Kidney glomerular epithelial cell (primary cell): ENCODE results near the gene MTPN.
A peak's percentile ranks its signal among the peaks of the same experiment; 100 is the strongest.

Experiments
- DNase-seq: peaks from one replicate; lab custom pipeline; 2025; lab: John Stamatoyannopoulos, UW

Gene MTPN

GRCh38 chr7:135977007-135977741 lies at the start of gene MTPN:
Gene MTPN (minus strand): TSS chr7:135977359. CDS start chr7:135977100, 259 bp downstream.
- peak; percentile 91 for DNase-seq

DNA sequence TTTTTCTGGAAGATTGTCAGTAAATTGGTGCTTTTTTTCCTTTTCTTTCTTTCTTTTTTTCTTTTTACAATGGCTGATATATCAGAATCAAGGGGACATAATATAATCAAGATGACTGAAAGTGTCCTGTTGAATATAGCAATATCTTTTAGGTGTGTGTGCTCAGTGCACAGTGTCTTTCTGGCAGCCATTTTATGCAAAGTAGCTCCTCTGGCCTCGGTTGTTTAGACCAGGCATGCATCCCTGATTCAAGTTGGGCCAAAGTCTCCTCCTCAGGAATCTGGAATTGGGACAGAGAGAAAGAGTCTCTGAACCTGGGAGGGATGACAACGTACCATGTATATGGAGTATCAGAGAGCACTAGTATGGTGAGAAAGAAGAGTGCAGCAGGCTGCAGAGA lies 49.0 kb upstream of the MTPN start:
- no peak for DNase-seq

GRCh38 chr7:136023134-136023869 lies 46.1 kb upstream of the MTPN start:
- peak; percentile 4 for DNase-seq

DNA sequence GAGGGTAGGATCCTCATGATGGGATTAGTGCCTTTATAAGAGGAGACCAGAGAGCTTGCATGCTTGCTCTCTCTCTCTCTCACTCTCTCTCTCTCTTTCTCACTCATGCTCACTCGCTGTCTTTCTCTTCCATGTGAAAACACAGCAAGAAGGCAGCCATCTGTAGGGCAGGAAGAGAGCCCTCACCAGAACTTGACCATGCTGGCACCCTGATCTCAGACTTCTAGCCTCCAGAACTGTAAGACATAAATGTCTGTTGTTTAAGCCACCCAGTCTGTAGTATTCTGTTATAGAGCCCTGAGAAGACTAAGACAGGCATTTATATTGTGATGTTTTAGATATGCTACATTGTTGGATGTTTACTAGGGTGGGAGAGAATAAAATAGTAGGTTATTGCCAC lies 43.4 kb upstream of the MTPN start:
- DNase-seq: no peak

DNA sequence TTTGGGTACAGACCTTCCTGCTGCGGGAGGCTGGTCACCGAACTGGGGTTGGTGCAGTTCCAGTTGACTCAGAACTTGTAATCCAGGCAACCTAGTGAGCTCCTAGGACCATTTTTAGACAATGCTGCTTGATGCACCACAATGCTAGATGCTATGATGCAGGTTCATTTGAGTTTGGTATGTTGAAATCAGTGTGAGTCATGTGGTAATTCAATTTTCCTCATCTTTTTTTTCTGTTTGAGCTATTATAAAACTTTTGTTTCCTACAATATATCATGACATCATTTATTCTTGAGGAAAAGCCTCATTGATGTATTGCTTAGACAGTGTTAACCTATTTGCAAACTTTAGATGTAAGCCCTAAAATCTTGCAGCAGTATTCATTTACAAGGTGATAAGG lies 40.9 kb upstream of the MTPN start:
- no peak for DNase-seq

- DNase-seq: no peak
Measured at GRCh38 chr7:136016649-136017395, 39.7 kb upstream of the MTPN start.

- no peak for DNase-seq
Measured at GRCh38 chr7:136015638-136016037, 38.5 kb upstream of the MTPN start.

DNA sequence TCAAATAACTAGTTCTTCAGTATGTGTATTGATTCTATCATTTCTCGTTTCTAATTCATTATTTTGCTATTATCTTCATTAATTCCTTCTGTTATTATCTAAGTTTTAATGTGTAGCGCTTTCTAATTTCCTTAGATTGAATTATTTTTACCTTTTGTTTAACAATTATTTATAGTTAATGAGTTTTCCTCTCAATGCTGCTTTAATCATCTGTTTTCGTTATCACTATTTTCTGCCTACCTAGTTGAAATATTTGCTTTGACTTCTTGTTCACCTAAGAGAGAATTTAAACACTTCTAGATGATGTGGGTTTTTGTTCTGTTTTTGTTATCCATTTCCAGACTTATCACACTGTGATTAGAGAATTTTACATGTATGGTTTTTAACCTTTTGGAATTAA lies 37.5 kb upstream of the MTPN start:
- DNase-seq: no peak

GRCh38 chr7:136012238-136012637 lies 35.1 kb upstream of the MTPN start:
- no peak for DNase-seq

- DNase-seq: peak; percentile 23
Measured at GRCh38 chr7:136009488-136010079, 32.4 kb upstream of the MTPN start.

- DNase-seq: no peak
Measured at GRCh38 chr7:136006208-136006607, 29.0 kb upstream of the MTPN start.

DNA sequence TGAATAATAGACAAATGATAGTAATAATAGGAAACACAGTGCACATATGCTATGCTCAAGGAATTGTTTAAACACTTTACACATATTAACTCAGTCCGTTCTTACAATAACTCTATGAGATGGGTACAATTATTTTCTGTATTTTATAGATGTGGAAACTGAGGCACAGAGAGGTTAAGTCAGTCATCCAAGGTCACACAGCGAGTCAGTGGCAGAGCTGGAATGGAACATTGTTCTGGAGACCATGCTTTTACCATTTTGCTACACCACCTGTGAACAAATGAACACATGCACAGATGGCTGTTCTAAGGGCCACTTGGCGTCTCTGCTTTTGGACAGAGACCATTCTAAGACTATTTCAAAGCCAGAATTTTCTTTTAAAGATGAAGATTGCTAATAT lies 26.9 kb upstream of the MTPN start:
- no peak for DNase-seq

DNA sequence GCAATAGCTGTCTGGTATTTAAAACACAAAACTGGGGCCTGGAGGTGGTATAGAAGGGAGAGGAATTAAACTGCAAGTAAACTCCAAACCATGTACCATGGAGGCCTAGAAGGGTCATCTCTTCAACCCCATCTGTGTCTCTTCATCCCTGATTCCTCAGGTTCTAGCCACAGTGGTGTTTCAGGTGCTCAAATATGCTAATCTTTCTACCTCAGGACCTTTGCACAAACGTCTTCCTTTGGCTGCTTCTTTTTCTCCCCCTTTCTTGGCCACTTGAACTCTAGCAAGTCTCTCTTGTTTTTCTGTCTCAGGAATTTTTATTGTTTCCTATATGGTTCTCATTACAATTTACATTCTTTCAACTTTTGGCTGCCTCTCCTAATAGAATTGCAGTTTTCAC lies 25.6 kb upstream of the MTPN start:
- no peak for DNase-seq

DNA sequence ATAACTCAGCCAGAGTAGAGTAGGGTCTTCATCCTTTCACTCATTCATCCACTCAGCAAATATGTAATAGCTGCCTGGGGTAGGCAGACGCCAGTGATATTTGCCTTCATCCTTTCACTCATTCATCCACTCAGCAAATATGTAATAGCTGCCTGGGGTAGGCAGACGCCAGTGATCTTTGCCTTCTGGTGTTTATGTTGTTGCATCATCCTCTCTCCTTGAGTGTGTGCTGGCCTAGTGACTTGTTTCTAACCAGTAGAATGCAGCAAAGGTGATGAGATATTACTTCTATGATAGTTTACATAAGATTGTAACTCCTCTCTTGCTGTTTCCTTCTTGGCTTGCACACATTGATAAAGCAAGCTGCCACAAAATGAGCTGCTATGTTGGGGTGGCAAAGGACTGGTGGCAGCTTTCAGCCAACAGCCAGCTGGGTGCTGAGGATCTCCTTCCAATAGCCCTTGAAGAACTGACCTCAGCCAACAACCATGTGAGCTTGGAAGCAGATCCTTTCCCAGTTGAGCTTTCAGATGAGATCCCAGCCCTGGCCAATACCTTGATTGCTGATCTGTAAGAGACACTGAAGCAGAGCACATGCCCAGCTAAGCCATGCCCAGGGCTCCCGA lies 23.2 kb upstream of the MTPN start:
- no peak for DNase-seq

DNA sequence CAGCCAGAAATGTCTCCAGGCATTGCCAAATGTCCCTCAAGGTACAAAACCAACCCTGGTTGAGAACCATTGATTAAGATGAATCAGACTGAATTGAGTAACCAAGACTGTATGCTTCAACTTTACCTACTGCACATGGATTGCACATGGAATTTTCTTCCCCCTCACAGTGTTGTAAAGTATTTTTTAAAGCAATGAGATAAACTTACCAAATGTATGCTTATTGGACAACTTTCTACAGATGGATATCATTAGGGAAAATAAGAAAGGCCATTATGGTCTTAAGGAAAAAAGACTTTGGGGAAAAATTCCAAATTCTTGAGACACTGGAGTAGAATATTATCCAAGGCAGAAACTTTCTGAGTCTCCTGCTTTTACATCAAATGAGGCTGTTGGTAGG lies 20.9 kb upstream of the MTPN start:
- DNase-seq: no peak

DNA sequence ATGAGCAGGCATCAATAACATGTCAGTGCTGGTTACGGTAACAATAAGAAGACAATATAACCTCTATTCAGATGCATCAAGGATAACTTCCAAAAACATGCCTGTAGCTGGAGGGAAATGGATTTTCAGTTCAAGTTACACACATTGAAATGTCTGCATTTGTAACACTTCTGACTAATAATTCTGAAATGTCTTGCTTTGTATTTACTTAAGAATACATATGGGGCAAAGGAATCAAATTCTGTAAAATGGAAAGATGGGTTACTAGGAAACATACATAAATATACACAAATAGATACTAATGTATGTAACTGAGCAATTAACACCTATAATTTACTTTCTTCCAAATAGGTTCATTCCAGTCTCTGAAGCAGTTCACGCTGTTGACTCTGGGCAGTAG lies 18.6 kb upstream of the MTPN start:
- DNase-seq: no peak

DNA sequence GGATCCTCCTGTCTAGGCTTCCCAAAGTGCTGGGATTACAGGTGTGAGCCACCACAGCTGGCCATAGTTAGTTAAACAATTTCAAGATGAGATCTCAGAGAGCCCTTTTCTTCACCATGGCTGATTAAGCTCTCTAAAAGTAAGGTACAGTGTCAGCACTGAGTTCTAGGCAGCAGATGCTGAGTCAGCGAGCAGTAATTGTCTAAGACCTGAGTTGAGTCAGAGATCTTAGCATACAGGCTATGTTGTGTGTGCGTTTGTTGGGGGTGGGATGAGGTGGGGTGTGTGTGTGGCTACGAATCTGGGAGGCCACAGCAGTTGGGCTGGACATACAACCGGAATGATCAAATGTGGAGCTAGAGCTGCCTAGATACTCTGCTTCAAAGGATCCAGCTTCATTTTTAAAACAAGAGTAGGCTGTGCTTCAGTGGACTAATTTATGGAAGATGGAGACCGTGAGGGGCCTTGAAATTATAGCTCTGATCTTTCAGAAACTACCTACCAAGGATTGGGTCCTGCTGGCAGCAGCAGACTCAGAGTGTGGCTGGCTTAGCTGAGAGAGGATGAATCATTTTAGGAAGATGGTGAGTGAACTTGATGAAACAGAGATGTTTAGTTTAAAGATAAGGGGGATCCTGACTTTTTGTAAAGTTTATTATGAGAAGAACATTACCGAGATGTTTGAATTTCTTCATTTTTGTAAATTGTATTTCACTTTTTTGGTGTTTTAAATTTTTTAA lies 17.5 kb upstream of the MTPN start:
- no peak for DNase-seq

DNA sequence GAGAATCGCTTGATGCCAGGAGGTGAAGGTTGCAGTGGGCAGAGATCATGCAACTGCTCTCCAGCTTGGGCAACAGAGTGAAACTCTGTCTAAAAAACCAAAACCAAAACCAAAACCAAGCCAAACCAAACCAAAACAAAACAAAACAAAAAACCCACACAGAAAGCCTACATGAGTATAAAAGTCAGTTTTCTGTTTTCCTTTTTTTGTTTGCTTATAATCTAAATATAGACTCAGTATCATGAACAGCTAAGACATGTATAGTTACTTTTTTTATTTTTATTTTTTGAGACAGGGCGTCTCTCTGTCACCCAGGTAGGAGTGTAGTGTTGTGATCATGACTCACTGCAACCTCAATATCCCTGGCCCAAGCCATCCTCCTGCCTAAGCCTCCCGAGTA lies 16.8 kb upstream of the MTPN start:
- DNase-seq: no peak

DNA sequence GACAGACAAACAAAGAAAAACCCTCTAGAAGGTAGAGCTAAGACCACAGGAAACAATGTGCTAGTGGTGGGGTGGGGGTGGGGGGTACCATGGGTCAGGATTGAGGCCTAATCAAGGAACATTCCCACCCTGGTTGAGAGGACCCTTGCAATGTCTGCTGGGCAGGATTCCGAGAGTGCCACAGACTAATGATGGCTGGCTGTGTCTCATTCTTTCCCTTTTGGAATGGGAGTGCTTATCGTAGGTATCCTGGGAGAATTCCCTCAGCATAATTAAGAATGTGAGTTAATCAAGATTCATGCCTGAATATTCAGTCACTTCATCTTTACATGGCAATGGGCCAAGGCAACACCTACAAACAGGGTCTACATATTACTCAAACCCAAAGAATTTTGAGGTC lies 14.7 kb upstream of the MTPN start:
- no peak for DNase-seq

- DNase-seq: no peak
Measured at GRCh38 chr7:135991322-135991721, 14.2 kb upstream of the MTPN start.

DNA sequence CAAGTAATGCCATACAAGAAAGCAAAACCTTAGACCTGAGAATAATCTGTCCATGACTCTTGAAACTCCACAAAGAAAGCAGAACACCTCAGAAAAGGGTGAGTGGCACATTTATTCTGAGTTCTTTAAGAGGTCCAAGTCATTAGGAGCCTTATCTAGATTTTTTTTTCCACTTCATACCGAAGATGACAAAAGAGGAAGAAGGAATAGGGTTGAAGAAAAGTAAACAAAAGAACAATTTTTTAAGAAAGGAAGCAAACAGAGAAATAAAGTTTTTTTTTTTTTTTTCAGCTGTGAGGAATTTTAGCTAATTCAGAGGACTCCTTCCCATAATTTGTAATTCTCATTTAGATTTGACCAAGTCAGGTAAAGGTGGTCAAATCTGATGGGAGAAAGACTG lies 13.1 kb upstream of the MTPN start:
- no peak for DNase-seq
